ENCODE data around the gene KAZN. TPM values are rescaled to one million over a fixed set of nuclear protein-coding genes. Genes with fewer than 3 reads are reported as not detected.

The KAZN gene
- total RNA-seq, 1 donor from 2014 or later = 5.7 TPM

GRCh38 chr1:14875524-14876509 lies 277.3 kb downstream of the KAZN start:
- no peak for DNase-seq (ENCODE audit: low read depth)
- no peak for TF ChIP-seq CTCF (conservative IDR thresholded peaks at IDR 0.05; ENCODE audit: low read depth, low read length)

GRCh38 chr1:14876747-14877146 lies 278.3 kb downstream of the KAZN start:
- TF ChIP-seq CTCF (conservative IDR thresholded peaks at IDR 0.05; ENCODE audit: low read depth, low read length) = no peak
- no peak for DNase-seq (ENCODE audit: low read depth)
- H3K4me3 ChIP-seq (ENCODE audit: low read depth, low read length) = no peak overlapping the region

More at GRCh38 chr1:14875524-14876509, 277.3 kb downstream of the KAZN start:
- H3K4me3 ChIP-seq (ENCODE audit: low read depth, low read length) = no peak overlapping the region

- no peak for DNase-seq (ENCODE audit: low read depth)
- TF ChIP-seq CTCF (conservative IDR thresholded peaks at IDR 0.05; ENCODE audit: low read depth, low read length) = no peak
- H3K4me3 ChIP-seq (ENCODE audit: low read depth, low read length) = no peak overlapping the region
Observed at GRCh38 chr1:14877224-14877623, 278.7 kb downstream of the KAZN start.

GRCh38 chr1:14878124-14878523 lies 279.6 kb downstream of the KAZN start:
- DNase-seq (ENCODE audit: low read depth) = no peak
- no peak overlapping the region for H3K4me3 ChIP-seq (ENCODE audit: low read depth, low read length)
- no peak for TF ChIP-seq CTCF (conservative IDR thresholded peaks at IDR 0.05; ENCODE audit: low read depth, low read length)

- no peak for DNase-seq (ENCODE audit: low read depth)
- no peak for TF ChIP-seq CTCF (conservative IDR thresholded peaks at IDR 0.05; ENCODE audit: low read depth, low read length)
Observed at GRCh38 chr1:14878951-14879350, 280.5 kb downstream of the KAZN start.

GRCh38 chr1:14880456-14881316 lies 282.2 kb downstream of the KAZN start:
- TF ChIP-seq CTCF (conservative IDR thresholded peaks at IDR 0.05; ENCODE audit: low read depth, low read length) = no peak
- no peak overlapping the region for H3K4me3 ChIP-seq (ENCODE audit: low read depth, low read length)
- no peak for DNase-seq (ENCODE audit: low read depth)

More at GRCh38 chr1:14878951-14879350, 280.5 kb downstream of the KAZN start:
- no peak overlapping the region for H3K4me3 ChIP-seq (ENCODE audit: low read depth, low read length)

Measured in epithelial cell of proximal tubule (primary cell).